A549 (cell line): ENCODE data around the gene C10orf67. TPM values are rescaled to one million over a fixed set of nuclear protein-coding genes. Genes with fewer than 3 reads are reported as not detected.

Experiments used
- ATAC-seq, 2 experiments: fragments of 200-7000 bp in 1 of 2; fragments of >200 bp in 1 of 2; cut with Nextera tagmentation in 1 of 2; cut with Tn5 transposase in 1 of 2; 3 replicates each; pipeline versions ENCODE4 v1.8.0 to v1.9.1; 2018 to 2020; ENCODE audit warnings: mild to moderate bottlenecking in 1 of 2, moderate library complexity in 1 of 2
- CTCF ChIA-PET: fragments of 300-600 bp; sonication (Branson Sonifier 250); formaldehyde crosslinking; extraction: SDS; loops from one replicate; lab custom pipeline; 2021; ENCODE audit warnings: antibody characterized with exemption, inconsistent platforms; lab: Yijun Ruan, JAX
- POLR2A ChIA-PET: fragments of 350-600 bp; formaldehyde crosslinking; extraction: SDS; loops from one replicate; lab custom pipeline; 2021; ENCODE audit warnings: antibody characterized with exemption, inconsistent platforms; lab: Yijun Ruan, JAX
- DNase-seq, 2 experiments: peaks; one replicate each; pipeline versions ENCODE4 v3.0.0 to v3.0.0-alpha.2; 2011 to 2016; ENCODE audit warnings: low read depth in 1 of 2, low spot score in 1 of 2
- FAIRE-seq: peaks from 2 replicates; lab custom pipeline; 2011; peaks lifted over from hg19 to GRCh38; lab: Jason Lieb, UNC
- H3K27ac ChIP-seq, 2 experiments: fragments of >200 bp; sonication (Bioruptor Twin); formaldehyde crosslinking; 3 replicates each; pipeline ENCODE4 v1.5.1; 2016 to 2017
- H3K4me1 ChIP-seq: fragments of >200 bp; sonication (Bioruptor Twin); formaldehyde crosslinking; 3 replicates; pipeline ENCODE4 v1.6.1; 2016
- H3K4me2 ChIP-seq: fragments of >200 bp; sonication (Bioruptor Twin); formaldehyde crosslinking; 3 replicates; pipeline ENCODE4 v1.6.1; 2016
- H3K4me3 ChIP-seq: fragments of >200 bp; sonication (Bioruptor Twin); formaldehyde crosslinking; 3 replicates; pipeline ENCODE4 v1.5.1; 2016
- H3K9me3 ChIP-seq: fragments of >200 bp; sonication (Bioruptor Twin); formaldehyde crosslinking; 3 replicates; pipeline ENCODE4 v1.6.1; 2016
- BHLHE40 ChIP-seq: IDR thresholded peaks from 2 replicates; pipeline ENCODE4 v1.6.1; 2012; ENCODE audit warnings: low read depth, low read length, inconsistent platforms
- CBX2 ChIP-seq: fragments of 200-600 bp; sonication (generic); IDR thresholded peaks from 2 replicates; pipeline ENCODE4 v1.6.1; 2016; ENCODE audit warnings: low read depth, mild to moderate bottlenecking, borderline replicate concordance
- CBX8 ChIP-seq: fragments of 200-600 bp; sonication (generic); IDR thresholded peaks from 2 replicates; pipeline ENCODE4 v1.6.1; 2016
- CEBPB ChIP-seq, 2 experiments: fragments of >200 bp in 1 of 2; sonication (Bioruptor Twin) in 1 of 2; formaldehyde crosslinking in 1 of 2; IDR thresholded peaks; 2 replicates each; pipeline ENCODE4 v1.6.1; 2012 to 2016
- CHD4 ChIP-seq: fragments of 200-600 bp; sonication (generic); IDR thresholded peaks from 2 replicates; pipeline ENCODE4 v1.6.1; 2016; ENCODE audit warnings: antibody characterized with exemption, mild to moderate bottlenecking, borderline replicate concordance
- CTCF ChIP-seq: fragments of >200 bp; sonication (Bioruptor Twin); formaldehyde crosslinking; IDR thresholded peaks from 3 replicates; pipeline ENCODE4 v1.5.1; 2016
- E2F6 ChIP-seq: IDR thresholded peaks from 2 replicates; pipeline ENCODE4 v1.6.1; 2012; ENCODE audit warnings: low read depth, borderline replicate concordance
- EHF ChIP-seq: fragments of 250-450 bp; sonication (Bioruptor Pico); IDR thresholded peaks from 2 replicates; pipeline ENCODE4 v1.5.0; 2020; ENCODE audit warnings: mild to moderate bottlenecking
- ELK1 ChIP-seq: fragments of 150-350 bp; IDR thresholded peaks from 2 replicates; pipeline ENCODE4 v1.6.1; 2014; ENCODE audit warnings: low read depth, mild to moderate bottlenecking, low read length
- FOSL2 ChIP-seq, 2 experiments: fragments of 450-650 bp in 1 of 2; fragments of >200 bp in 1 of 2; sonication (Bioruptor Twin) in 1 of 2; formaldehyde crosslinking; IDR thresholded peaks; 2 replicates each; pipeline versions ENCODE4 v1.5.0 to v1.6.1; 2016 to 2020; ENCODE audit warnings: mild to moderate bottlenecking in 1 of 2, moderate library complexity in 1 of 2
- FOXS1 ChIP-seq: fragments of 250-450 bp; sonication (Bioruptor Pico); IDR thresholded peaks from 2 replicates; pipeline ENCODE4 v1.5.0; 2020; ENCODE audit warnings: mild to moderate bottlenecking, moderate library complexity
- GATA3 ChIP-seq: IDR thresholded peaks from 2 replicates; pipeline ENCODE4 v1.6.1; 2012; ENCODE audit warnings: borderline replicate concordance
- HDAC2 ChIP-seq: fragments of 200-600 bp; sonication (generic); IDR thresholded peaks from 2 replicates; pipeline ENCODE4 v1.6.1; 2016
- HEYL ChIP-seq: fragments of 250-450 bp; sonication (Bioruptor Pico); IDR thresholded peaks from 2 replicates; pipeline ENCODE4 v1.8.0; 2021; ENCODE audit warnings: mild to moderate bottlenecking, moderate library complexity
- HMGXB4 ChIP-seq: fragments of 250-450 bp; sonication (Bioruptor Pico); IDR thresholded peaks from 2 replicates; pipeline ENCODE4 v1.5.0; 2021; ENCODE audit warnings: mild to moderate bottlenecking, moderate library complexity, borderline replicate concordance
- HOXB5 ChIP-seq: fragments of 250-450 bp; sonication (Bioruptor Pico); IDR thresholded peaks from 2 replicates; pipeline ENCODE4 v1.5.0; 2020; ENCODE audit warnings: mild to moderate bottlenecking, moderate library complexity
- JUNB ChIP-seq: fragments of >200 bp; sonication (Bioruptor Twin); formaldehyde crosslinking; IDR thresholded peaks from 2 replicates; pipeline ENCODE4 v1.6.1; 2016
- KDM5A ChIP-seq: fragments of 200-600 bp; sonication (generic); IDR thresholded peaks from 2 replicates; pipeline ENCODE4 v1.6.1; 2016; ENCODE audit warnings: antibody characterized with exemption, mild to moderate bottlenecking
- MAX ChIP-seq: IDR thresholded peaks from 2 replicates; pipeline ENCODE4 v1.6.1; 2012
- POLR2A ChIP-seq: IDR thresholded peaks from 2 replicates; pipeline ENCODE4 v1.6.1; 2012; ENCODE audit warnings: mild to moderate bottlenecking, low read length
- POLR2AphosphoS2 ChIP-seq: conservative IDR thresholded peaks from 2 replicates; pipeline ENCODE4 v1.6.1; 2012; ENCODE audit warnings: low read length, improper control_type of control experiment, inconsistent platforms
- REST ChIP-seq: fragments of 200-600 bp; sonication (generic); IDR thresholded peaks from 2 replicates; pipeline ENCODE4 v1.6.1; 2016; ENCODE audit warnings: antibody characterized with exemption, mild to moderate bottlenecking, moderate library complexity
- RFX5 ChIP-seq: fragments of 450-650 bp; IDR thresholded peaks from 2 replicates; pipeline ENCODE4 v1.7.1; 2014; ENCODE audit warnings: antibody characterized with exemption, mild to moderate bottlenecking, moderate library complexity
- TFCP2L1 ChIP-seq: fragments of 250-450 bp; sonication (Bioruptor Pico); IDR thresholded peaks from 2 replicates; pipeline ENCODE4 v1.5.0; 2021; ENCODE audit warnings: mild to moderate bottlenecking
- ZFP36 ChIP-seq: fragments of 450-650 bp; IDR thresholded peaks from 2 replicates; pipeline ENCODE4 v1.6.1; 2014; ENCODE audit warnings: borderline replicate concordance; ENCODE audit not compliant: partially characterized antibody
- WGBS: methylation state at CpG from one replicate; pipeline ENCODE4 v1.1.6; 2017; ENCODE audit errors: missing lambda C conversion rate; 5-methylcytosine and 5-hydroxymethylcytosine counted together
- polyA plus RNA-seq, 4 experiments: library from polyadenylated mRNA; depleted of rRNA in 3 of 4; stranded (reverse); fragments of >200 nt; fragmentation: RNase III in 1 of 4; extraction: RNeasy Plus Mini Kit Qiagen cat#74134 plus additional on column Dnase treatment in 1 of 4; gene quantifications; 2 replicates in 3 of 4; 3 replicates in 1 of 4; pipeline ENCODE4 v1.2.3, GENCODE V29; 2011 to 2017

The C10orf67 gene
- polyA plus RNA-seq, 2 of the 4 experiments (the other 2 are of a cell fraction) = 0.06 to 0.09 TPM

GRCh38 chr10:23284674-23285335, 59.8 kb downstream of the C10orf67 start:
- H3K4me1 ChIP-seq = no peaks in the 10 kb centered on the region
- DNase-seq (no peak), FAIRE-seq (no peak), ATAC-seq (no peak)
- no peaks in the 10 kb centered on the region for H3K9me3 ChIP-seq
- H3K4me2 ChIP-seq = no peak overlapping the region
- no peak overlapping the region for H3K4me3 ChIP-seq
- H3K27ac ChIP-seq = no peak overlapping the region
- WGBS = 13% methylated on average over 2 of the region's 2 CpGs
- ChIA-PET POLR2A (no interaction called here), CTCF (interaction anchor here (2.9 kb wide), 1 partner anchor 9 kb away, joined by 12 read pairs; no protein-coding TSS in a partner anchor)
- no peak for TF ChIP-seq REST
- TF ChIP-seq FOXS1 (CRISPR knock-in tag) = no peak
- no peak for TF ChIP-seq CTCF
- TF ChIP-seq BHLHE40 = no peak
- TF ChIP-seq CBX8 = no peak
- no peak for TF ChIP-seq ELK1
- no peak for TF ChIP-seq RFX5
- no peak for TF ChIP-seq CBX2
- no peak for TF ChIP-seq FOSL2 (IDR thresholded peaks at IDR 0.05)
- TF ChIP-seq FOSL2 (CRISPR knock-in tag; IDR thresholded peaks at IDR 0.05) = no peak

- ChIA-PET CTCF (interaction anchor here (2.9 kb wide), 1 partner anchor 10 kb away, joined by 12 read pairs; no protein-coding TSS in a partner anchor), POLR2A (no interaction called here)
- no peak for TF ChIP-seq ZFP36
- TF ChIP-seq HOXB5 (CRISPR knock-in tag) = no peak
- TF ChIP-seq MAX = no peak
- no peak for TF ChIP-seq JUNB
- TF ChIP-seq CTCF = no peak
- no peak for TF ChIP-seq HMGXB4 (CRISPR knock-in tag)
- no peak for TF ChIP-seq POLR2AphosphoS2
- no peak for TF ChIP-seq EHF (CRISPR knock-in tag)
- no peak for TF ChIP-seq CHD4
- TF ChIP-seq KDM5A = no peak
- no peak for TF ChIP-seq GATA3
- no peak for TF ChIP-seq TFCP2L1
- TF ChIP-seq POLR2A = no peak
- TF ChIP-seq HEYL = no peak
- TF ChIP-seq E2F6 = no peak
- no peak for TF ChIP-seq HDAC2
- TF ChIP-seq CEBPB (IDR thresholded peaks at IDR 0.05) = no peak
- Histone ChIP-seq H3K9me3 (no peaks in the 10 kb centered on the region), H3K4me2 (no peak overlapping the region), H3K4me3 (no peak overlapping the region), H3K4me1 (no peaks in the 10 kb centered on the region), H3K27ac (no peak overlapping the region)
- ATAC-seq = no peak
- no peak for FAIRE-seq
- no peak for DNase-seq
- WGBS = 41% methylated on average over 2 of the region's 3 CpGs
Measured at GRCh38 chr10:23284155-23284554, 60.4 kb downstream of the C10orf67 start.
